ENCODE data around the gene MPV17L2. TPM values are rescaled to one million over a fixed set of nuclear protein-coding genes. Genes with fewer than 3 reads are reported as not detected.

Gene MPV17L2
- total and polyA plus RNA-seq, 2 donors (not counting 1 experiment from before 2014, with no cell fraction given) = 8.6 to 23.0 TPM

DNA sequence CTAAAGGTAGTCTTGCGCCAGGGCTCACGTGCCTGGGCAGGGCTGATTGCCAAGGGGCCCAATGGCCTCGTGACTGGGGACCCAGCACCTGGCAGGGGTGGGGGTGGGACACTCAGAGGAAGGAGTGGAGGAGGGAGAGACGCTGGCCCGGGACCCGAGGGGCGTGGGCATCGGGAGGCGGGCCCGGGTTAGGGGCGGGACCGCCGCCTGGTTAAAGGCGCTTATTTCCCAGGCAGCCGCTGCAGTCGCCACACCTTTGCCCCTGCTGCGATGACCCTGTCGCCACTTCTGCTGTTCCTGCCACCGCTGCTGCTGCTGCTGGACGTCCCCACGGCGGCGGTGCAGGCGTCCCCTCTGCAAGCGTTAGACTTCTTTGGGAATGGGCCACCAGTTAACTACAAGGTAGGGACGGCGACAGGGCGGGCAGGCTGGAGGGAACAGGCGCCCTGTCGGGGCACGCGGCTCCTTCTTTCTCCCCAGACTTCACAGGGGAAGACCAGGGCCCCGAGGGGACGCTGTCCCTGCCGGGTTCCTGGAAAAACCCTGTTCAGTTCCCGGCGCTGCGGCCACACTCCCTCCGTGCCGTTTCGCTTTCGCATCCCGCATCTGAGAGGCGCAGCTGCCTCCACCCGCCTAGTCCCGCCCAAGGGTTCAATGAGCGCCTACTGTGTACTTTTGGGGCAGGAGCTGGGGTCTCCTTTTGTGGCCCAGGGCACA lies 19.3 kb upstream of the MPV17L2 start, which contains the start of gene IFI30:
IFI30 (plus strand) TSS at position 242 of the 717 bp plus-strand sequence; CDS start at position 271, 29 bp downstream.
- Mint-ChIP-seq H3K4me1 (peaks cover 84% of the 10 kb centered on the region), H3K27ac (peak within 1 kb of the TSS; percentile 98), H3K9me3 (ENCODE audit: insufficient read depth) (no peaks in the 10 kb centered on the region), H3K27me3 (no peaks in the 10 kb centered on the region), H3K4me3 (peak within 1 kb of the TSS; percentile 94)
- peaks cover 11 to 39% of the 10 kb centered on the region in 2 experiments for H3K36me3 ChIP-seq (replicated peaks in 1 of 2; ENCODE audit: control extremely low read depth in 1 of 2, control insufficient read depth in 1 of 2, extremely low read depth in 1 of 2, insufficient read depth in 2 of 2, low read length in 1 of 2)
- intact Hi-C loops (cut with micrococcal nuclease) = loop anchor here (1.0 to 5.0 kb wide), 6 partner anchors 8 to 151 kb away; partner anchors contain the start of genes MAST3 and RAB3A
- H3K79me2 ChIP-seq (ENCODE audit: control insufficient read depth, insufficient read depth, low read length) = peaks cover 44% of the 10 kb centered on the region
- H3K4me2 ChIP-seq (replicated peaks; ENCODE audit: low read depth, low read length, poor library complexity, severe bottlenecking) = peak within 1 kb of the TSS; percentile 83
- ATAC-seq (ENCODE audit: low read depth) = peak; percentile 65
- peak within 1 kb of the TSS; percentile 97 to 99 for H3K27ac ChIP-seq (ENCODE audit: low read length in 2 of 2)
- H3K9ac ChIP-seq (ENCODE audit: low read length) = peak within 1 kb of the TSS; percentile 96
- POLR2A ChIA-PET = interaction anchor here (0.5 to 5.6 kb wide), 8 partner anchors 14 to 239 kb away, joined by 3 to 45 read pairs (median 6); partner anchors contain the start of genes JUND, MPV17L2 and RAB3A
- H3K27me3 ChIP-seq (replicated peaks in 1 of 4; ENCODE audit: control extremely low read depth in 1 of 4, control insufficient read depth in 3 of 4, insufficient read depth in 4 of 4, low read length in 3 of 4) = no peaks in the 10 kb centered on the region
- WGBS (ENCODE audit: insufficient coverage) = under 1% methylated on average over 47 of the region's 47 CpGs
- peaks cover 72 to 90% of the 10 kb centered on the region in 2 donors for H3K4me1 ChIP-seq (ENCODE audit: control insufficient read depth in 2 of 2, insufficient read depth in 2 of 2, low read length in 2 of 2)
- peaks cover 0 to 12% (median 0%) of the 10 kb centered on the region in 3 donors for H3K9me3 ChIP-seq (ENCODE audit: control extremely low read depth in 1 of 3, control insufficient read depth in 2 of 3, insufficient read depth in 1 of 3, low read length in 2 of 3)
- peaks cover 42% of the 10 kb centered on the region for H4K20me1 ChIP-seq (ENCODE audit: control insufficient read depth, insufficient read depth, low read length, poor library complexity, severe bottlenecking)
- peak within 1 kb of the TSS; percentile 53 for H2AFZ ChIP-seq (ENCODE audit: insufficient read depth, low read depth, low read length, poor library complexity, severe bottlenecking)
- CTCF ChIA-PET = interaction anchor here (0.7 to 2.7 kb wide), 10 partner anchors 10 to 148 kb away, joined by 3 to 19 read pairs (median 3); partner anchors contain the start of genes MPV17L2 and PIK3R2
- TF ChIP-seq EZH2 (IDR thresholded peaks at IDR 0.05; ENCODE audit: borderline replicate concordance, insufficient read depth, low read depth, low read length, poor library complexity, severe bottlenecking) = no peak
- TF ChIP-seq, protein P1, sequence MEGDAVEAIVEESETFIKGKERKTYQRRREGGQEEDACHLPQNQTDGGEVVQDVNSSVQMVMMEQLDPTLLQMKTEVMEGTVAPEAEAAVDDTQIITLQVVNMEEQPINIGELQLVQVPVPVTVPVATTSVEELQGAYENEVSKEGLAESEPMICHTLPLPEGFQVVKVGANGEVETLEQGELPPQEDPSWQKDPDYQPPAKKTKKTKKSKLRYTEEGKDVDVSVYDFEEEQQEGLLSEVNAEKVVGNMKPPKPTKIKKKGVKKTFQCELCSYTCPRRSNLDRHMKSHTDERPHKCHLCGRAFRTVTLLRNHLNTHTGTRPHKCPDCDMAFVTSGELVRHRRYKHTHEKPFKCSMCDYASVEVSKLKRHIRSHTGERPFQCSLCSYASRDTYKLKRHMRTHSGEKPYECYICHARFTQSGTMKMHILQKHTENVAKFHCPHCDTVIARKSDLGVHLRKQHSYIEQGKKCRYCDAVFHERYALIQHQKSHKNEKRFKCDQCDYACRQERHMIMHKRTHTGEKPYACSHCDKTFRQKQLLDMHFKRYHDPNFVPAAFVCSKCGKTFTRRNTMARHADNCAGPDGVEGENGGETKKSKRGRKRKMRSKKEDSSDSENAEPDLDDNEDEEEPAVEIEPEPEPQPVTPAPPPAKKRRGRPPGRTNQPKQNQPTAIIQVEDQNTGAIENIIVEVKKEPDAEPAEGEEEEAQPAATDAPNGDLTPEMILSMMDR (IDR thresholded peaks at IDR 0.05) = no peak
- DNase-seq = peak; percentile 97
- H3K4me3 ChIP-seq (ENCODE audit: control extremely low read depth in 1 of 5, extremely low read depth in 1 of 5, insufficient read depth in 1 of 5, low read depth in 2 of 5, low read length in 4 of 5) = peak within 1 kb of the TSS; percentile 67 to 97 (median 83)
